NCI-H460 (cell line): ENCODE data around the gene ANKRD26. TPM values are rescaled to one million over a fixed set of nuclear protein-coding genes. Genes with fewer than 3 reads are reported as not detected.
A peak's percentile ranks its signal among the peaks of the same experiment; 100 is the strongest.
"Not testable (repeated sequence)": the region's sequence is repeated elsewhere in the genome, so short reads cannot be mapped to it uniquely, and the experiment has no call there.

ENCODE experiments used
- DNase-seq: peaks from one replicate; pipeline ENCODE4 v3.0.0-alpha.2; 2016; ENCODE audit warnings: low read depth; ENCODE audit errors: extremely low read depth
- polyA plus RNA-seq: library from polyadenylated mRNA; depleted of rRNA; stranded (reverse); fragments of >200 nt; gene quantifications from 2 replicates; pipeline ENCODE4 v1.2.3, GENCODE V29; 2014; cell fraction: nucleus; rRNA removed
- total RNA-seq: library from RNA; depleted of rRNA; stranded (reverse); fragments of >200 nt; shearing (Covaris generic); gene quantifications from 2 replicates; pipeline ENCODE4 v1.2.3, GENCODE V29; 2014; rRNA removed

Gene ANKRD26
- 3.0 and 4.7 TPM in 2 replicates for total RNA-seq
- polyA plus RNA-seq = 2.7 and 3.1 TPM in 2 replicates

DNA sequence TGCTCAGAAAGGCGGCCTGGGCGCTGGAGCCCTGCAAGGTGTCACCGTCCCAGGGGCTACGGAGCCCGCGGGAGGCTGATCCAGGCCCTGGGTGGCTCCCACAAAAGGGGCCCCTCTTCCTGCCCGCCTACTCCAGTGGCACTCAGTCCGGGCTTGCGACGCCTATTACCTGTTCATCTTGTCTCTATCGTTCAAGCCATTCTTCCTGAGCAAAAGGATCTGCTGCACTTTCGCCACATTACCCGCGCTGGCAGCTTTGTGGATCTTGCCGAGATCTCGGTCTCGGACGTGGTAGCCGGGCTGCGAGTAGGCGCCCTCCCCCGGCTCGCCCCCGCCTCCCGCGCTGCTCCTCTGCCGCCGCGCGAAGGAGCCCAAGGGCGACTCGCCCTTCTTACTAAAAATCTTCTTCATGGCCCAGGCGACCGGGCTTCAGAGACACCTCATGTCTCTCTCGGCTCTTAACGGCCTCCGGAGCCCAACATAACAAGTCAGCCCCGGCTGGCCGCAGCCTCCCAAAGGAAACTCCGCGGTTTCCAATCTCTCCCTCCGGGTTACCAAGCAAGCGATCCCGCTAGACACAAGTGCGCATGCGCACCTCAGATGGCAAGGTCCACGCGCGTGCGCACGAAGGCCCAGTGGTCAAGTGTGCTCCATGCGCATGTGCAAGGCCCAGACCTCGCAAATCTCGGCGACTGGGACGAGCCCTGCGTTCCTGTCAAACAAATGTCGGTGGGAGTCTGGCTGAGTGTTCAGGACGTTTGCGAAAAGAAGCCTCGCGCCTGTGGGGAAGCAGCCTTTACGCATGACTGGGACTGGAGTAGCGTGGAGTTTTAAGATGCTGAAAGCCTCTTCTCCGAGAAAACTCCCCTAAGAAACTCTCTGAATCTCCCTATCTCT lies at the start of gene ANKRD26:
TSS of gene ANKRD26 (minus strand) at position 579 of the 897 bp plus-strand sequence. CDS start at position 411, 168 bp downstream.
- DNase-seq = peak; percentile 95

DNA sequence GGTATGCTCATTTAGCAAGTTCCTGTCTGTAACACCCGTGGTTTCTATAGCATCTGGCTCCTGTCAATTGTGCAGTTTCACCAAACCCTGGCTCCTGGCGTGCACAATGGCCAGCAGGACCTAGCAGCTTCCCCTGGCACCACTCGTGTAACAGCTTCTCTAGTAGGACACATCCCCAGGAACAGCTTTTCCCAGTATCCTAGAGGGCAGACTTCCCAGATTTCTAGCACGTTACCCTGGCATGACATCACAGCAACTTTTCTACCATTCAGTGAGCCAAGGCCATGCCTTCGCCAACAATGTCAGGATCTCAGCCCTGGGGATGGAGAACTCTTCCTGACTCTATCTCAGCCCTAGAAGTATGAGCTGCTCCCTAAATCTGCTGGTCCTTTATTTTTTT lies 47.4 kb upstream of the ANKRD26 start:
- no peak for DNase-seq

DNA sequence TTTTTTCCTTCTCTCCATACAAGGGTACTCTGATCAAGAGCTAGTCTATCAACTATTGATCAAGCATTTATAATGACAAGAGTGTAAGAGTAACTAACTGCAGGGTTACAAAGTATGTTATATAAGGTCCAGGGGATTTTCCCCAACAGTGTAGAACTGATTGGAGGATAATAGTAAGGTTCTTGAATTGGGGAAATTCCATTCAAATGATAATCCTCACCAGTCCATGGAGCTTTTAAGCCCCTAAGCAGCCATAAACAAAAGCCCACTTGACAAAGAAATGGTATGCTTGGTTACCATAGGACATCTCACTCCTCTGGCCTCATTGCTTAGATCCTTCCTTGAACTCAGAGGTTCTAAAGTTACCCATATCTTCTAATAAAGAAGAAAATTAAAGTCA lies 45.6 kb upstream of the ANKRD26 start:
- no peak for DNase-seq

DNA sequence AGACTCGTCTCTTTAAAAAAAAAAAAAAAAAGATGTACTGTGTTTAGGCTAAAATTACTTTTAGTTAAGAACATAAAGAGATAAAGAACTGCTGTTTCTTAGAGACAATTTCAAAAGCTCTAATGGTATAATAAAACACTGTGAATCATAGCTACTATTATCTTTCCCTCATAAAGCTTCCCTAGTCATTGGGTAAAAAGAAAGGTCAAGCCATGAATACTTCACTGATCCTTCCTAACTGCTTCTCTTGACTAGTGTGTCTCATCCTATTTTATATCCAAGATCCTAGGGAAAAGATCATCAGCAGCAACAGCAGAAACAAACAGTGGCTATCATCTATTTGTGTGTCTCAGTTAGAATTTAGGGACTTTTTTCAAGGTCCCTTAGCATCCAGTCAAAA lies 43.4 kb upstream of the ANKRD26 start:
- DNase-seq = no peak

GRCh38 chr10:27138277-27138676 lies 38.0 kb upstream of the ANKRD26 start:
- DNase-seq = no peak

GRCh38 chr10:27134371-27134770 lies 34.1 kb upstream of the ANKRD26 start:
- no peak for DNase-seq

- no peak for DNase-seq
These were observed 7.9 kb upstream of the ANKRD26 start for GRCh38 chr10:27108165-27108564.

DNA sequence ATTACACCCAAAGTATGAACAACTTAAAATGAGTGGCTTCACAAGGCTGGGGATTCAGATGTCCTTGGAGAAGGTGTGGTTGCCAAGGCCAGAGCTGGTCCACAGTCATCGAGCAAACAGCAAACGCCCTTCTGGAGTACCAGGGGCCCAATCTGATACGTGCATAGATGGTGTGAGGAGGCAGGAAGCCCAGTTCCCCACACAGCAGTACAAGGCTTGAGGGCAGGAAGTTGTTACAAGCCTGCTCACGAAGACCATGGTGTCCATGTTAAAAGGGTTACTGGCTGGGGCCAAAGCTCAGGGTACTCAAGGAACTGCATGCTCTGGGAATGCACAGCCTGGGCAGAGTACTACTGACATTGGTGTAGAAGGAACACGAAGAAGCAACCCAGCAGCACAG lies 4.6 kb upstream of the ANKRD26 start:
- DNase-seq = no peak

GRCh38 chr10:27100813-27101347 lies 586 bp upstream of the ANKRD26 start:
- peak; percentile 0 for DNase-seq

- no peak for DNase-seq
These were observed 846 bp downstream of the ANKRD26 start for GRCh38 chr10:27099448-27099847.

GRCh38 chr10:27088119-27089044 lies 11.9 kb downstream of the ANKRD26 start:
- DNase-seq = no peak

- no peak for DNase-seq
These were observed 27.7 kb downstream of the ANKRD26 start for GRCh38 chr10:27072436-27073114.

- DNase-seq = no peak
These were observed 31.9 kb downstream of the ANKRD26 start for GRCh38 chr10:27068217-27068891.

DNA sequence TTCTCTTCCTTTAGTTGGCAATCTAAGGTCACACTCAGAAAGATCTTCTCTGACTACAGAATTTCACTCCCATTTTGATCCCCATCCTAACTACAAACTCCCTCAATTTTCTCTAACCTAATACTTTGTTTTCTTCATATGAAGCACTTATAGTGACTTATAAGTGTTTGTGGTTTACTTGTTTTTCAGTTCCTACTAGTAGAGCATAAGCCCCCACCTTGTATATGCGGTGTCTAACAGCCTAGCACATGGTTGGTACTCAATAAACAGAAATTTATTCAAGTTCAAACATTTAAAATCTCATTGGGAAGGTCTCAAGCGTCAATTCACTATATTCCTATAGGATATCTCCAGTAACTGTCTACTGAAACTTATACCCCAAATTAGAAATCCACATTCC lies 35.2 kb downstream of the ANKRD26 start:
- DNase-seq = no peak

- DNase-seq = no peak
These were observed 47.6 kb downstream of the ANKRD26 start for GRCh38 chr10:27052656-27053055.

- DNase-seq = not testable (repeated sequence)
These were observed 55.0 kb downstream of the ANKRD26 start for GRCh38 chr10:27045247-27045646.

- no peak for DNase-seq
These were observed 59.1 kb downstream of the ANKRD26 start for GRCh38 chr10:27041196-27041595.

- no peak for DNase-seq
These were observed 62.1 kb downstream of the ANKRD26 start for GRCh38 chr10:27038168-27038567.

DNA sequence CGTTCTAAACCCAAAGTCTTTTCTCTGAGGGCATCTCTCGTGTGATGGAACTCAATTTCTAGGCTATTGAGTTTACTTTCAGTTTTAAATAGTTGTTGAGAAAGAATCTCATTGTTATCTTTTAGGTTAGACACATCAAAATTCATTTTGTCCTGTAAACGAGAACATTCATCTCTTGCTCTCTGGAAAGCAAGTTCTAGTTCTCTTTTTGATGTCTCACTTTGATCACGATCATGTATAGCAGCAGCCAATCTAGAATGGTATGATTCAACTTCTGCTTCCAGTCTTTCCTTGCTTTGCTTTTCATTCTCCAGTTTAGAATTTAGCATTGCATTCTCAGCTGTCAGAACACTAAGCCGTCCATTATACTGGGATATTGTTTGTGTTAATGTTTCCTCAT lies 65.1 kb downstream of the ANKRD26 start:
- no peak for DNase-seq

DNA sequence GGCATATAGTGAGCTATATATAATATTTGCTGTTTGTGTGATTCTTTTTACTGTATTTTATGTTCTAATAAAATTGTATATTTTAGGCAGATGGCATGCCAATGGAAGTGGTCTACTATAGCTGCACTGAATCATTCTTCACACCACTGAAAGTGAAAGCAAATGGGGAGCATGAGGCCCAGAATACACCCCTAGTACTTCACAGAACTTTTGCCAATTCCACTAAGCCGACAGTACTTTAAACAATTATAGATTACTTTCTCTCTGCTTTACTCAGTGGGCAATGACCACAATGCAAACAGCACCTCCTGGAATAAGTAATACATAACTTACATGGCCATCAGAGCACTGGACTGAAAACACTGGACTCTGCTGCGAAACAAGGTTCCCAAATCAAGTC lies 70.2 kb downstream of the ANKRD26 start:
- DNase-seq = no peak
